Measurements from ENCODE around the gene MYLK. TPM values are rescaled to one million over a fixed set of nuclear protein-coding genes. Genes with fewer than 3 reads are reported as not detected.

Gene MYLK
- total RNA-seq, 2 donors from 2014 or later: 4.7 to 6.6 TPM

- H3K27ac ChIP-seq (ENCODE audit: low read depth, low read length): no peak overlapping the region
- TF ChIP-seq, protein P1, sequence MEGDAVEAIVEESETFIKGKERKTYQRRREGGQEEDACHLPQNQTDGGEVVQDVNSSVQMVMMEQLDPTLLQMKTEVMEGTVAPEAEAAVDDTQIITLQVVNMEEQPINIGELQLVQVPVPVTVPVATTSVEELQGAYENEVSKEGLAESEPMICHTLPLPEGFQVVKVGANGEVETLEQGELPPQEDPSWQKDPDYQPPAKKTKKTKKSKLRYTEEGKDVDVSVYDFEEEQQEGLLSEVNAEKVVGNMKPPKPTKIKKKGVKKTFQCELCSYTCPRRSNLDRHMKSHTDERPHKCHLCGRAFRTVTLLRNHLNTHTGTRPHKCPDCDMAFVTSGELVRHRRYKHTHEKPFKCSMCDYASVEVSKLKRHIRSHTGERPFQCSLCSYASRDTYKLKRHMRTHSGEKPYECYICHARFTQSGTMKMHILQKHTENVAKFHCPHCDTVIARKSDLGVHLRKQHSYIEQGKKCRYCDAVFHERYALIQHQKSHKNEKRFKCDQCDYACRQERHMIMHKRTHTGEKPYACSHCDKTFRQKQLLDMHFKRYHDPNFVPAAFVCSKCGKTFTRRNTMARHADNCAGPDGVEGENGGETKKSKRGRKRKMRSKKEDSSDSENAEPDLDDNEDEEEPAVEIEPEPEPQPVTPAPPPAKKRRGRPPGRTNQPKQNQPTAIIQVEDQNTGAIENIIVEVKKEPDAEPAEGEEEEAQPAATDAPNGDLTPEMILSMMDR (conservative IDR thresholded peaks at IDR 0.05): no peak
- H3K27ac Mint-ChIP-seq: no peak overlapping the region
- no peak overlapping the region for H3K4me3 Mint-ChIP-seq
- peaks cover 16% of the 10 kb centered on the region for H3K9me3 ChIP-seq (ENCODE audit: control insufficient read depth, low read length)
- no peak for DNase-seq
- H3K9me3 Mint-ChIP-seq: peaks cover 14% of the 10 kb centered on the region
- H3K4me1 Mint-ChIP-seq: no peaks in the 10 kb centered on the region
- H3K4me3 ChIP-seq (ENCODE audit: low read length): no peak overlapping the region
- H3K9ac ChIP-seq (ENCODE audit: extremely low read depth, low read length, poor library complexity, severe bottlenecking): no peak overlapping the region
- no peaks in the 10 kb centered on the region for H3K27me3 ChIP-seq (ENCODE audit: control insufficient read depth, insufficient read depth, low read length, poor library complexity, severe bottlenecking)
- no peaks in the 10 kb centered on the region for H3K36me3 Mint-ChIP-seq (ENCODE audit: low read depth)
- no peaks in the 10 kb centered on the region for H3K36me3 ChIP-seq (ENCODE audit: control insufficient read depth, insufficient read depth, low read length)
- H3K4me1 ChIP-seq (ENCODE audit: control insufficient read depth, insufficient read depth, low read length): no peaks in the 10 kb centered on the region
- H3K27me3 Mint-ChIP-seq (ENCODE audit: insufficient read depth): no peaks in the 10 kb centered on the region
- 84 to 100% methylated on average over 1 of the region's 1 CpG for WGBS, 2 experiments (ENCODE audit: insufficient coverage in 1 of 2, insufficient read length in 1 of 2)
Measured at GRCh38 chr3:123841476-123842238, 42.5 kb downstream of the MYLK start.

DNA sequence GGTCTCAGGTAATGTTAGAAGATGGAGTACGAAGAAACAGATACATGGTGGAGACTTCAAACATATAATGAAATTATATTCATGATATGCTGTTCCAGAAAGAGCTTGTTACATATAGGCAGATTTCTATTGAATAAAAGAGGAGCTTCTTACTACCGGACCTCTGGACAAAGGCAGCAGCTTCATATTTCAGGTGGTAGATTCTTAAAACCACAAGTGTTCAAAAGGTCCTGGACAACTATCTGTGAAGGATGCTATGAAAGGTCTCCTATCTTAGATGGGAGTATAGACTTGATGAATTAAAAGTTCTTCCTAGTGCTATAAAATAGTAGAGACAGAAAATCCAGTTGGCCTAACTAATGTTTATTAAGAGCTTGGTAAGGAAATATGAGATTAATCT lies 43.2 kb downstream of the MYLK start:
- Histone ChIP-seq H3K4me3 (ENCODE audit: low read length) (no peak overlapping the region), H3K27me3 (ENCODE audit: control insufficient read depth, insufficient read depth, low read length, poor library complexity, severe bottlenecking) (no peaks in the 10 kb centered on the region), H3K9ac (ENCODE audit: extremely low read depth, low read length, poor library complexity, severe bottlenecking) (no peak overlapping the region), H3K4me1 (ENCODE audit: control insufficient read depth, insufficient read depth, low read length) (no peaks in the 10 kb centered on the region), H3K36me3 (ENCODE audit: control insufficient read depth, insufficient read depth, low read length) (no peaks in the 10 kb centered on the region), H3K27ac (ENCODE audit: low read depth, low read length) (no peak overlapping the region), H3K9me3 (ENCODE audit: control insufficient read depth, low read length) (peaks cover 16% of the 10 kb centered on the region)
- H3K4me3 Mint-ChIP-seq: no peak overlapping the region
- no peaks in the 10 kb centered on the region for H3K36me3 Mint-ChIP-seq (ENCODE audit: low read depth)
- TF ChIP-seq, protein P1 (conservative IDR thresholded peaks at IDR 0.05): no peak
- 88 to 96% methylated on average over 1 to 2 of the region's 2 CpGs for WGBS, 2 experiments (ENCODE audit: insufficient coverage in 1 of 2, insufficient read length in 1 of 2)
- no peaks in the 10 kb centered on the region for H3K27me3 Mint-ChIP-seq (ENCODE audit: insufficient read depth)
- H3K4me1 Mint-ChIP-seq: no peaks in the 10 kb centered on the region
- peaks cover 14% of the 10 kb centered on the region for H3K9me3 Mint-ChIP-seq
- H3K27ac Mint-ChIP-seq: no peak overlapping the region
- no peak for DNase-seq

GRCh38 chr3:123837858-123838257 lies 46.3 kb downstream of the MYLK start:
- Histone ChIP-seq H3K4me1 (ENCODE audit: control insufficient read depth, insufficient read depth, low read length) (no peaks in the 10 kb centered on the region), H3K36me3 (ENCODE audit: control insufficient read depth, insufficient read depth, low read length) (no peaks in the 10 kb centered on the region), H3K4me3 (ENCODE audit: low read length) (no peak overlapping the region), H3K9me3 (ENCODE audit: control insufficient read depth, low read length) (peaks cover 16% of the 10 kb centered on the region), H3K27me3 (ENCODE audit: control insufficient read depth, insufficient read depth, low read length, poor library complexity, severe bottlenecking) (no peaks in the 10 kb centered on the region), H3K27ac (ENCODE audit: low read depth, low read length) (no peak overlapping the region), H3K9ac (ENCODE audit: extremely low read depth, low read length, poor library complexity, severe bottlenecking) (no peak overlapping the region)
- Mint-ChIP-seq H3K27me3 (ENCODE audit: insufficient read depth) (no peaks in the 10 kb centered on the region), H3K4me1 (no peaks in the 10 kb centered on the region), H3K4me3 (no peak overlapping the region), H3K36me3 (ENCODE audit: low read depth) (no peaks in the 10 kb centered on the region), H3K9me3 (peaks cover 13% of the 10 kb centered on the region), H3K27ac (no peak overlapping the region)
- TF ChIP-seq, protein P1 (conservative IDR thresholded peaks at IDR 0.05): no peak
- no peak for DNase-seq

Data from endodermal cell (in vitro differentiated cells).